GM21367 (cell line): ENCODE measurements around the gene CRYZ.
"Not testable (repeated sequence)": the region's sequence is repeated elsewhere in the genome, so short reads cannot be mapped to it uniquely, and the experiment has no call there.

Experiments used
- ATAC-seq: cut with Tn5 transposase; IDR thresholded peaks from one replicate; pipeline ENCODE4 v1.9.1; 2021; ENCODE audit not compliant: unreplicated experiment

The CRYZ gene

GRCh38 chr1:74681851-74682250, 51.0 kb downstream of the CRYZ start:
- ATAC-seq, result no peak

GRCh38 chr1:74681449-74681848, 51.4 kb downstream of the CRYZ start:
- ATAC-seq, result peak; percentile 78

- ATAC-seq, result peak; percentile 21
Observed at GRCh38 chr1:74681001-74681400, 51.8 kb downstream of the CRYZ start.

GRCh38 chr1:74679811-74680210, 53.0 kb downstream of the CRYZ start:
- ATAC-seq, result no peak

- no peak for ATAC-seq
Observed at GRCh38 chr1:74677926-74678325, 54.9 kb downstream of the CRYZ start.

- no peak for ATAC-seq
Observed at GRCh38 chr1:74674278-74675048, 58.4 kb downstream of the CRYZ start.

GRCh38 chr1:74673351-74674111, 59.3 kb downstream of the CRYZ start, which contains the start of gene ERICH3:
TSS of gene ERICH3 (minus strand) at chr1:74673792. CDS start at chr1:74673519, 273 bp downstream.
- ATAC-seq, result peak; percentile 53

- not testable (repeated sequence) for ATAC-seq
Observed at GRCh38 chr1:74670866-74671265, 62.0 kb downstream of the CRYZ start.
